GM12891 (cell line): ENCODE results near the gene SUCO.

Source experiments
- PAX5 ChIP-seq: IDR thresholded peaks from 2 replicates; pipeline ENCODE4 v1.6.1; 2011; ENCODE audit warnings: low read length, moderate library complexity, mild to moderate bottlenecking; ENCODE audit not compliant: insufficient read depth, severe bottlenecking
- POLR2A ChIP-seq: IDR thresholded peaks from 2 replicates; pipeline ENCODE4 v1.6.1; 2011; ENCODE audit warnings: low read depth, low read length, control low read depth
- POLR2AphosphoS5 ChIP-seq: IDR thresholded peaks from 2 replicates; pipeline ENCODE4 v1.6.1; 2011; ENCODE audit warnings: low read depth, low read length, control low read depth
- POU2F2 ChIP-seq: IDR thresholded peaks from 2 replicates; pipeline ENCODE4 v1.6.1; 2011; ENCODE audit warnings: low read depth, mild to moderate bottlenecking, control low read depth, low read length, moderate library complexity
- SPI1 ChIP-seq: IDR thresholded peaks from 2 replicates; pipeline ENCODE4 v1.6.1; 2011; ENCODE audit warnings: low read depth, low read length, control low read depth
- TAF1 ChIP-seq: IDR thresholded peaks from 2 replicates; pipeline ENCODE4 v1.6.1; 2011; ENCODE audit warnings: low read depth, low read length, control low read depth

DNA sequence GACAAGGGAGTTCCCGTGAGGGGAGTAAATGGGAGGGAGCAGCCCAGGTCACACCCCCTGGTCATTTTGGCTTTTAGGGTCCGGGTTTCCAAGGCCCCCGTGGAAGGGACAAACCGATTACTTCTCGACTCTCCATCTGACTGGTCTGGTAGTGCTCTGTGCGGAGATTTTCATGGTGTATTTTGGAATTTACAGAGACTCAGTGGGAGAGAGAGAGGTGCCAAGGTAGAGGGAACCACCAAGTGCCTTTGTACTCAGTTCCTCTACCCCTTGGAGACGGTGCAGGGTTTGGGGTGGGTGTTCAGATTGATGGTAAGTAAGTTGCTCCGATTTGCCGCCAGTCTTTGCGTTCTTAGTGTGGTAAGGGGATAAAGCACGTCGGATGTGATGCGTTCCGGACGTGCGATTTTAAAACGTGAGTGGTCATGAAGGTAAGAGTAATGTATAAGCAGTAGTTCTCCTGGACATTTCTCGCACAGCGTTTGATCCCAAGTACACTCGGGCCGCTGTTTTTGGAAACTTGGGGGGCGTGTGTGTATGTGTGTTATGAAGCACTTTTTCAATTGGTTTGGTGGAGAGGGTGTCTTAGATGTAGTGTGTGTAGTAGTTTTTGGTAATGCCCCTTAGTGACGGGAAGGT, 682 bp downstream of the SUCO start:
- TF ChIP-seq POLR2A: no peak
- TF ChIP-seq PAX5: no peak
- TF ChIP-seq POLR2AphosphoS5: no peak
- no peak for TF ChIP-seq TAF1
- TF ChIP-seq SPI1: peak; percentile 56
- TF ChIP-seq POU2F2: no peak
